Panc1 (cell line): ENCODE measurements around the gene TC2N. TPM values are rescaled to one million over a fixed set of nuclear protein-coding genes. Genes with fewer than 3 reads are reported as not detected.

Experiments used
- ATAC-seq: fragments of 200-7000 bp; cut with Tn5 transposase; 2 replicates; pipeline ENCODE4 v1.9.1; 2020; ENCODE audit warnings: mild to moderate bottlenecking, moderate library complexity
- BruUV-seq: library from RNA; stranded (reverse); fragments of 400-500 nt; replicated peaks from 2 replicates; lab custom pipeline; 2021; lab: Mats Ljungman, UMichigan
- CTCF ChIA-PET: fragments of 300-600 bp; sonication (Branson Sonifier 250); formaldehyde crosslinking; loops from one replicate; lab custom pipeline; 2022; ENCODE audit warnings: antibody characterized with exemption; lab: Charles Lee
- POLR2A ChIA-PET: fragments of 300-600 bp; sonication (Branson Sonifier 250); formaldehyde crosslinking; loops from one replicate; lab custom pipeline; 2022; ENCODE audit warnings: antibody characterized with exemption; lab: Charles Lee
- DNase-seq: peaks from one replicate; pipeline ENCODE4 v3.0.0-alpha.2; 2010; ENCODE audit warnings: low read depth, low spot score
- H3K27ac ChIP-seq: 2 replicates; pipeline ENCODE4 v1.5.1; 2011; ENCODE audit warnings: mild to moderate bottlenecking, low read length, inconsistent platforms
- H3K27me3 ChIP-seq: fragments of 200-500 bp; sonication (Bioruptor generic); 2 replicates; pipeline ENCODE4 v1.6.0; 2014; ENCODE audit warnings: low read length, inconsistent platforms; ENCODE audit not compliant: control insufficient read depth, insufficient read depth
- H3K36me3 ChIP-seq: fragments of 200-500 bp; sonication (Bioruptor generic); 2 replicates; pipeline ENCODE4 v1.5.1; 2014; ENCODE audit warnings: inconsistent platforms, mild to moderate bottlenecking, low read length, moderate library complexity; ENCODE audit not compliant: control insufficient read depth, insufficient read depth
- H3K4me1 ChIP-seq: 2 replicates; pipeline ENCODE4 v1.5.1; 2011; ENCODE audit warnings: inconsistent platforms, mild to moderate bottlenecking, low read length, moderate library complexity; ENCODE audit not compliant: control insufficient read depth, insufficient read depth
- H3K4me3 ChIP-seq, 2 experiments: 2 replicates each; pipeline ENCODE4 v1.5.1; 2011 to 2012; ENCODE audit warnings: low read depth in 2 of 2, low read length in 2 of 2, mild to moderate bottlenecking in 2 of 2, inconsistent platforms in 1 of 2, moderate library complexity in 1 of 2
- H3K9me3 ChIP-seq: fragments of 200-500 bp; sonication (Bioruptor generic); 2 replicates; pipeline ENCODE4 v1.5.1; 2014; ENCODE audit warnings: low read depth, mild to moderate bottlenecking, inconsistent platforms, low read length, moderate library complexity; ENCODE audit not compliant: control insufficient read depth, insufficient read depth
- CTCF ChIP-seq: fragments of 450-650 bp; IDR thresholded peaks from 2 replicates; pipeline ENCODE4 v1.5.1; 2017; ENCODE audit warnings: mild to moderate bottlenecking
- POLR2AphosphoS5 ChIP-seq: IDR thresholded peaks from 2 replicates; pipeline ENCODE4 v1.6.1; 2012; ENCODE audit warnings: mild to moderate bottlenecking, low read depth, low read length, moderate library complexity
- REST ChIP-seq, 2 experiments: IDR thresholded peaks; 2 replicates each; pipeline ENCODE4 v1.6.1; 2011 to 2012; ENCODE audit warnings: low read depth in 2 of 2, control low read depth in 1 of 2, low read length in 1 of 2, mild to moderate bottlenecking in 1 of 2, moderate library complexity in 1 of 2; ENCODE audit not compliant: insufficient read depth in 1 of 2
- SIN3A ChIP-seq: IDR thresholded peaks from 2 replicates; pipeline ENCODE4 v1.6.1; 2012; ENCODE audit warnings: low read depth, mild to moderate bottlenecking, low read length, moderate library complexity, borderline replicate concordance; ENCODE audit not compliant: insufficient read depth
- TCF7L2 ChIP-seq: IDR thresholded peaks from 2 replicates; pipeline ENCODE4 v1.6.1; 2011; ENCODE audit warnings: mild to moderate bottlenecking, low read depth, low read length, inconsistent platforms
- in situ Hi-C: cut with HindIII; loops from 2 replicates; pipeline ENCODE4 v1.10.0; 2016; ENCODE audit warnings: low sequenced_read_pairs, low pct_unique_long_range_greater_than_20kb
- intact Hi-C: fragments of 100-400 bp; cut with micrococcal nuclease; formaldehyde crosslinking; loops from one replicate; pipeline ENCODE4 v1.10.0; 2022; ENCODE audit not compliant: unreplicated experiment
- total RNA-seq: library from RNA; stranded (reverse); gene quantifications from one replicate; pipeline ENCODE4 v1.2.1, GENCODE V29; 2021; ENCODE audit not compliant: unreplicated experiment

TC2N gene
- total RNA-seq, 1 experiment from 2014 or later: 0.49 TPM

GRCh38 chr14:91893007-91893406 is 25.7 kb upstream of the TC2N start:
- in situ Hi-C loops (no loop called here), intact Hi-C loops (no loop called here)
- Histone ChIP-seq H3K27ac (no peak overlapping the region), H3K4me1 (no peaks in the 10 kb centered on the region), H3K4me3 (no peak overlapping the region), H3K36me3 (no peaks in the 10 kb centered on the region), H3K9me3 (no peaks in the 10 kb centered on the region), H3K27me3 (no peaks in the 10 kb centered on the region)
- TF ChIP-seq REST (IDR thresholded peaks at IDR 0.05; ENCODE audit: insufficient read depth in 1 of 2, low read depth in 2 of 2, low read length in 1 of 2) (no peak), POLR2AphosphoS5 (no peak), CTCF (peak; percentile 64)
- DNase-seq (no peak), ATAC-seq (no peak)
- ChIA-PET CTCF (no interaction called here), POLR2A (no interaction called here)
- BruUV-seq: no TSS peak

GRCh38 chr14:91891721-91892220 is 24.4 kb upstream of the TC2N start:
- intact Hi-C loops: no loop called here
- ChIA-PET POLR2A (no interaction called here), CTCF (no interaction called here)
- in situ Hi-C loops: no loop called here
- ATAC-seq (no peak), DNase-seq (no peak)
- Histone ChIP-seq H3K4me1 (no peaks in the 10 kb centered on the region), H3K9me3 (no peaks in the 10 kb centered on the region), H3K27ac (no peak overlapping the region), H3K36me3 (no peaks in the 10 kb centered on the region), H3K4me3 (no peak overlapping the region), H3K27me3 (no peaks in the 10 kb centered on the region)
- no peak for TF ChIP-seq REST (IDR thresholded peaks at IDR 0.05; ENCODE audit: insufficient read depth in 1 of 2, low read depth in 2 of 2, low read length in 1 of 2)
- no peak for TF ChIP-seq SIN3A
- no peak for TF ChIP-seq POLR2AphosphoS5
- TF ChIP-seq CTCF: no peak
- TF ChIP-seq TCF7L2: no peak
- no TSS peak for BruUV-seq
